HepG2 (cell line): ENCODE results near the gene ALDH18A1. TPM values are rescaled to one million over a fixed set of nuclear protein-coding genes. Genes with fewer than 3 reads are reported as not detected.

Experiments
- FOXA3 ChIP-seq: IDR thresholded peaks from 2 replicates; pipeline ENCODE4 v1.6.1; 2016; ENCODE audit warnings: missing genetic modification reagents, missing compliant biosample characterization
- HDAC2 ChIP-seq: sonication (generic); formaldehyde crosslinking; IDR thresholded peaks from 2 replicates; pipeline ENCODE4 v1.4.0; 2020; ENCODE audit warnings: missing genetic modification reagents
- HOXA5 ChIP-seq: sonication (generic); formaldehyde crosslinking; IDR thresholded peaks from 2 replicates; pipeline ENCODE4 v1.4.0; 2020; ENCODE audit warnings: missing genetic modification reagents
- KDM2A ChIP-seq: sonication (generic); formaldehyde crosslinking; IDR thresholded peaks from 2 replicates; pipeline ENCODE4 v1.4.0; 2020; ENCODE audit warnings: low read depth, missing genetic modification reagents, borderline replicate concordance
- MXI1 ChIP-seq: IDR thresholded peaks from 3 replicates; pipeline ENCODE4 v1.6.1; 2012; ENCODE audit warnings: low read depth, low read length, inconsistent platforms, borderline replicate concordance
- RFXANK ChIP-seq: IDR thresholded peaks from 2 replicates; pipeline ENCODE4 v1.6.1; 2016
- SOX5 ChIP-seq: IDR thresholded peaks from 2 replicates; pipeline ENCODE4 v1.6.1; 2016; ENCODE audit warnings: borderline replicate concordance
- SOX6 ChIP-seq, 2 experiments: fragments of 450-650 bp in 1 of 2; sonication (generic) in 1 of 2; formaldehyde crosslinking in 1 of 2; IDR thresholded peaks; 2 replicates each; pipeline versions ENCODE4 v1.4.0 to v1.6.1; 2017 to 2020; ENCODE audit warnings: antibody characterized with exemption in 1 of 2, mild to moderate bottlenecking in 1 of 2, missing genetic modification reagents in 1 of 2
- STAT5B ChIP-seq: sonication (generic); formaldehyde crosslinking; IDR thresholded peaks from 2 replicates; pipeline ENCODE4 v1.4.0; 2020; ENCODE audit warnings: missing genetic modification reagents
- SYNCRIP ChIP-seq: fragments of 200-400 bp; formaldehyde crosslinking; IDR thresholded peaks from 2 replicates; pipeline ENCODE4 v1.6.1; 2018; ENCODE audit warnings: mild to moderate bottlenecking, low read depth, low read length; ENCODE audit not compliant: insufficient read depth
- ZNF12 ChIP-seq: sonication (generic); formaldehyde crosslinking; IDR thresholded peaks from 2 replicates; pipeline ENCODE4 v1.5.0; 2020; ENCODE audit warnings: missing genetic modification reagents
- ZSCAN31 ChIP-seq: sonication (generic); formaldehyde crosslinking; IDR thresholded peaks from 2 replicates; pipeline ENCODE4 v1.5.0; 2020; ENCODE audit warnings: low read depth, mild to moderate bottlenecking, missing genetic modification reagents
- polyA plus RNA-seq, 8 experiments: library from polyadenylated mRNA; depleted of rRNA in 3 of 8; stranded (reverse) in 7 of 8; unstranded in 1 of 8; fragments of >200 nt; fragmentation: Illumina TruSeq in 4 of 8; extraction: Trizol in 4 of 8; gene quantifications; 2 replicates each; pipeline versions ENCODE4 v1.2.1 to v1.2.3, GENCODE V29; 2011 to 2016; ENCODE audit warnings: low read depth in 4 of 8, missing spikeins in 1 of 8, mixed read lengths in 1 of 8; ENCODE audit not compliant: insufficient read depth in 1 of 8
- total RNA-seq, 5 experiments: library from RNA; depleted of rRNA; stranded (reverse); fragments of >200 nt; fragmentation: Illumina TruSeq; extraction: Trizol; gene quantifications; 2 replicates each; pipeline ENCODE4 v1.2.3, GENCODE V29; 2016; ENCODE audit warnings: low read depth in 1 of 5
- TF ChIP-seq, protein P1 (sequence below): sonication (generic); formaldehyde crosslinking; IDR thresholded peaks from 2 replicates; pipeline ENCODE4 v1.4.0; 2020; ENCODE audit warnings: missing genetic modification reagents, borderline replicate concordance
- TF ChIP-seq, protein P2 (sequence below): IDR thresholded peaks from 2 replicates; pipeline ENCODE4 v1.6.1; 2016; ENCODE audit warnings: low read depth
- TF ChIP-seq, protein P3 (sequence below): sonication (generic); formaldehyde crosslinking; IDR thresholded peaks from 2 replicates; pipeline ENCODE4 v1.5.0; 2020; ENCODE audit warnings: missing genetic modification reagents
- TF ChIP-seq, protein P4 (sequence below): sonication (generic); formaldehyde crosslinking; IDR thresholded peaks from 2 replicates; pipeline ENCODE4 v1.4.0; 2020; ENCODE audit warnings: mild to moderate bottlenecking, low read depth, missing genetic modification reagents
- TF ChIP-seq, protein P5 (sequence below): sonication (generic); formaldehyde crosslinking; IDR thresholded peaks from 2 replicates; pipeline ENCODE4 v1.5.0; 2020; ENCODE audit warnings: mild to moderate bottlenecking, missing genetic modification reagents, moderate library complexity
- TF ChIP-seq, protein P6 (sequence below): IDR thresholded peaks from 2 replicates; pipeline ENCODE4 v1.6.1; 2016

The ALDH18A1 gene
- total and polyA plus RNA-seq, 2 of the 13 experiments (the other 11 are each of a cell fraction or from before 2014, with no cell fraction given): 180 to 263 TPM

DNA sequence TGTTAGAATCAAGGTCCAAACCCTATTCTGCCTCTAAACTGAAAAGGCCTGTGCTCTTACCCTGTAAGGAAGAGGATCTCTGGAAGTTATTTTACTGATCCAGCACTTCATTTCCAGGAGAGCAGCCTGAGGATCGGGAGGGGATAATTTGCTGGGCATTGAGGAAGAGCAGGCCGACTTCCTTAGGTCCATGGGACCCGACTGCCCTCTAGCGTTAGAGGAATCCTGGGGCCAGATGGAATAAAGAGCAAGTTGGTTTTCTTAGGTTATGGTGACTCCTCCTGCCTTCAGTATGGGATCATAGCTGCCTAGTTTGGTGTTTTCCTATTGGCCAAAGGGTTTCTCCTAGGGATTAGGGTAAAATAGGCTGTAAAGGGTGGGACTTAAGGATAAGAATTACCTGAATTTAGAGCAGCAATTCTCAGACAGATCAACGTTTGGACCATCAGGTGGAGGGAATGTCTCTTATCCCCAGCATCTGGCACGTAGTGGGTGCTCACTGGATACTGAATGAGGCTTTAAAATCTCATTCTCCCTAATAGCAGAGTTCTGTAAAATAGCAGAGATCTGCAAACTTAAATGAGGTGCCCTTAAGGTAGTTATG is 55.3 kb downstream of the ALDH18A1 start (continued):
- TF ChIP-seq, protein P1, sequence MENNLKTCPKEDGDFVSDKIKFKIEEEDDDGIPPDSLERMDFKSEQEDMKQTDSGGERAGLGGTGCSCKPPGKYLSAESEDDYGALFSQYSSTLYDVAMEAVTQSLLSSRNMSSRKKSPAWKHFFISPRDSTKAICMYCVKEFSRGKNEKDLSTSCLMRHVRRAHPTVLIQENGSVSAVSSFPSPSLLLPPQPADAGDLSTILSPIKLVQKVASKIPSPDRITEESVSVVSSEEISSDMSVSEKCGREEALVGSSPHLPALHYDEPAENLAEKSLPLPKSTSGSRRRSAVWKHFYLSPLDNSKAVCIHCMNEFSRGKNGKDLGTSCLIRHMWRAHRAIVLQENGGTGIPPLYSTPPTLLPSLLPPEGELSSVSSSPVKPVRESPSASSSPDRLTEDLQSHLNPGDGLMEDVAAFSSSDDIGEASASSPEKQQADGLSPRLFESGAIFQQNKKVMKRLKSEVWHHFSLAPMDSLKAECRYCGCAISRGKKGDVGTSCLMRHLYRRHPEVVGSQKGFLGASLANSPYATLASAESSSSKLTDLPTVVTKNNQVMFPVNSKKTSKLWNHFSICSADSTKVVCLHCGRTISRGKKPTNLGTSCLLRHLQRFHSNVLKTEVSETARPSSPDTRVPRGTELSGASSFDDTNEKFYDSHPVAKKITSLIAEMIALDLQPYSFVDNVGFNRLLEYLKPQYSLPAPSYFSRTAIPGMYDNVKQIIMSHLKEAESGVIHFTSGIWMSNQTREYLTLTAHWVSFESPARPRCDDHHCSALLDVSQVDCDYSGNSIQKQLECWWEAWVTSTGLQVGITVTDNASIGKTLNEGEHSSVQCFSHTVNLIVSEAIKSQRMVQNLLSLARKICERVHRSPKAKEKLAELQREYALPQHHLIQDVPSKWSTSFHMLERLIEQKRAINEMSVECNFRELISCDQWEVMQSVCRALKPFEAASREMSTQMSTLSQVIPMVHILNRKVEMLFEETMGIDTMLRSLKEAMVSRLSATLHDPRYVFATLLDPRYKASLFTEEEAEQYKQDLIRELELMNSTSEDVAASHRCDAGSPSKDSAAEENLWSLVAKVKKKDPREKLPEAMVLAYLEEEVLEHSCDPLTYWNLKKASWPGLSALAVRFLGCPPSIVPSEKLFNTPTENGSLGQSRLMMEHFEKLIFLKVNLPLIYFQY (CRISPR knock-in tag): peak; percentile 49; the same call in 1 of the 2 replicates
- no peak for TF ChIP-seq SYNCRIP
- TF ChIP-seq, protein P2, sequence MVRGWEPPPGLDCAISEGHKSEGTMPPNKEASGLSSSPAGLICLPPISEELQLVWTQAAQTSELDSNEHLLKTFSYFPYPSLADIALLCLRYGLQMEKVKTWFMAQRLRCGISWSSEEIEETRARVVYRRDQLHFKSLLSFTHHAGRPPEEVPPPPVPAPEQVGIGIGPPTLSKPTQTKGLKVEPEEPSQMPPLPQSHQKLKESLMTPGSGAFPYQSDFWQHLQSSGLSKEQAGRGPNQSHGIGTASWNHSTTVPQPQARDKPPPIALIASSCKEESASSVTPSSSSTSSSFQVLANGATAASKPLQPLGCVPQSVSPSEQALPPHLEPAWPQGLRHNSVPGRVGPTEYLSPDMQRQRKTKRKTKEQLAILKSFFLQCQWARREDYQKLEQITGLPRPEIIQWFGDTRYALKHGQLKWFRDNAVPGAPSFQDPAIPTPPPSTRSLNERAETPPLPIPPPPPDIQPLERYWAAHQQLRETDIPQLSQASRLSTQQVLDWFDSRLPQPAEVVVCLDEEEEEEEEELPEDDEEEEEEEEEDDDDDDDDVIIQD (CRISPR knock-in tag): 0 out of 2 replicates have a peak, but pooled peaks have one; percentile 29
- peak; percentile 25; the same call in 1 of the 3 replicates for TF ChIP-seq MXI1
- 0 out of 2 replicates have a peak, but pooled peaks have one; percentile 48 for TF ChIP-seq ZSCAN31 (CRISPR knock-in tag)
- TF ChIP-seq RFXANK (CRISPR knock-in tag): no peak
- TF ChIP-seq, protein P3, sequence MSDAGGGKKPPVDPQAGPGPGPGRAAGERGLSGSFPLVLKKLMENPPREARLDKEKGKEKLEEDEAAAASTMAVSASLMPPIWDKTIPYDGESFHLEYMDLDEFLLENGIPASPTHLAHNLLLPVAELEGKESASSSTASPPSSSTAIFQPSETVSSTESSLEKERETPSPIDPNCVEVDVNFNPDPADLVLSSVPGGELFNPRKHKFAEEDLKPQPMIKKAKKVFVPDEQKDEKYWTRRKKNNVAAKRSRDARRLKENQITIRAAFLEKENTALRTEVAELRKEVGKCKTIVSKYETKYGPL: no peak
- TF ChIP-seq, protein P4, sequence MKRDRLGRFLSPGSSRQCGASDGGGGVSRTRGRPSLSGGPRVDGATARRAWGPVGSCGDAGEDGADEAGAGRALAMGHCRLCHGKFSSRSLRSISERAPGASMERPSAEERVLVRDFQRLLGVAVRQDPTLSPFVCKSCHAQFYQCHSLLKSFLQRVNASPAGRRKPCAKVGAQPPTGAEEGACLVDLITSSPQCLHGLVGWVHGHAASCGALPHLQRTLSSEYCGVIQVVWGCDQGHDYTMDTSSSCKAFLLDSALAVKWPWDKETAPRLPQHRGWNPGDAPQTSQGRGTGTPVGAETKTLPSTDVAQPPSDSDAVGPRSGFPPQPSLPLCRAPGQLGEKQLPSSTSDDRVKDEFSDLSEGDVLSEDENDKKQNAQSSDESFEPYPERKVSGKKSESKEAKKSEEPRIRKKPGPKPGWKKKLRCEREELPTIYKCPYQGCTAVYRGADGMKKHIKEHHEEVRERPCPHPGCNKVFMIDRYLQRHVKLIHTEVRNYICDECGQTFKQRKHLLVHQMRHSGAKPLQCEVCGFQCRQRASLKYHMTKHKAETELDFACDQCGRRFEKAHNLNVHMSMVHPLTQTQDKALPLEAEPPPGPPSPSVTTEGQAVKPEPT (CRISPR knock-in tag): no peak
- TF ChIP-seq HOXA5 (CRISPR knock-in tag): no peak; the same call in 1 of the 2 replicates
- no peak for TF ChIP-seq ZNF12 (CRISPR knock-in tag)
- TF ChIP-seq STAT5B (CRISPR knock-in tag): no peak
- TF ChIP-seq, protein P5, sequence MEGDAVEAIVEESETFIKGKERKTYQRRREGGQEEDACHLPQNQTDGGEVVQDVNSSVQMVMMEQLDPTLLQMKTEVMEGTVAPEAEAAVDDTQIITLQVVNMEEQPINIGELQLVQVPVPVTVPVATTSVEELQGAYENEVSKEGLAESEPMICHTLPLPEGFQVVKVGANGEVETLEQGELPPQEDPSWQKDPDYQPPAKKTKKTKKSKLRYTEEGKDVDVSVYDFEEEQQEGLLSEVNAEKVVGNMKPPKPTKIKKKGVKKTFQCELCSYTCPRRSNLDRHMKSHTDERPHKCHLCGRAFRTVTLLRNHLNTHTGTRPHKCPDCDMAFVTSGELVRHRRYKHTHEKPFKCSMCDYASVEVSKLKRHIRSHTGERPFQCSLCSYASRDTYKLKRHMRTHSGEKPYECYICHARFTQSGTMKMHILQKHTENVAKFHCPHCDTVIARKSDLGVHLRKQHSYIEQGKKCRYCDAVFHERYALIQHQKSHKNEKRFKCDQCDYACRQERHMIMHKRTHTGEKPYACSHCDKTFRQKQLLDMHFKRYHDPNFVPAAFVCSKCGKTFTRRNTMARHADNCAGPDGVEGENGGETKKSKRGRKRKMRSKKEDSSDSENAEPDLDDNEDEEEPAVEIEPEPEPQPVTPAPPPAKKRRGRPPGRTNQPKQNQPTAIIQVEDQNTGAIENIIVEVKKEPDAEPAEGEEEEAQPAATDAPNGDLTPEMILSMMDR (CRISPR knock-in tag): peak; percentile 97
- TF ChIP-seq SOX5 (CRISPR knock-in tag): peak; percentile 42; the same call in 1 of the 2 replicates
- TF ChIP-seq FOXA3 (CRISPR knock-in tag): peak; percentile 37; the same call in 1 of the 2 replicates
- no peak for TF ChIP-seq SOX6 (IDR thresholded peaks at IDR 0.05)
- no peak for TF ChIP-seq SOX6 (CRISPR knock-in tag; IDR thresholded peaks at IDR 0.05)
- 0 out of 2 replicates have a peak, but pooled peaks have one; percentile 50 for TF ChIP-seq KDM2A (CRISPR knock-in tag)
- TF ChIP-seq HDAC2 (CRISPR knock-in tag): peak; percentile 23; the same call in 1 of the 2 replicates
- TF ChIP-seq, protein P6, sequence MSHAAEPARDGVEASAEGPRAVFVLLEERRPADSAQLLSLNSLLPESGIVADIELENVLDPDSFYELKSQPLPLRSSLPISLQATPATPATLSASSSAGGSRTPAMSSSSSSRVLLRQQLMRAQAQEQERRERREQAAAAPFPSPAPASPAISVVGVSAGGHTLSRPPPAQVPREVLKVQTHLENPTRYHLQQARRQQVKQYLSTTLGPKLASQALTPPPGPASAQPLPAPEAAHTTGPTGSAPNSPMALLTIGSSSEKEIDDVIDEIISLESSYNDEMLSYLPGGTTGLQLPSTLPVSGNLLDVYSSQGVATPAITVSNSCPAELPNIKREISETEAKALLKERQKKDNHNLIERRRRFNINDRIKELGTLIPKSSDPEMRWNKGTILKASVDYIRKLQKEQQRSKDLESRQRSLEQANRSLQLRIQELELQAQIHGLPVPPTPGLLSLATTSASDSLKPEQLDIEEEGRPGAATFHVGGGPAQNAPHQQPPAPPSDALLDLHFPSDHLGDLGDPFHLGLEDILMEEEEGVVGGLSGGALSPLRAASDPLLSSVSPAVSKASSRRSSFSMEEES: 0 out of 2 replicates have a peak, but pooled peaks have one; percentile 38
